HEK293T (cell line): Measurements from ENCODE around the gene ADAMTS13.

Source experiments
- ARNT ChIP-seq: fragments of 450-650 bp; IDR thresholded peaks from 2 replicates; pipeline ENCODE4 v1.6.1; 2017; ENCODE audit warnings: mild to moderate bottlenecking
- BHLHE40 ChIP-seq: fragments of 450-650 bp; IDR thresholded peaks from 2 replicates; pipeline ENCODE4 v1.6.1; 2016; ENCODE audit warnings: mild to moderate bottlenecking, moderate library complexity, borderline replicate concordance
- CTBP1 ChIP-seq: fragments of 450-650 bp; IDR thresholded peaks from 2 replicates; pipeline ENCODE4 v1.6.1; 2016; ENCODE audit warnings: borderline replicate concordance
- ELF4 ChIP-seq: fragments of 450-650 bp; IDR thresholded peaks from 2 replicates; pipeline ENCODE4 v1.6.1; 2017; ENCODE audit warnings: antibody characterized with exemption
- FOXA1 ChIP-seq: fragments of 450-650 bp; IDR thresholded peaks from 2 replicates; pipeline ENCODE4 v1.6.1; 2016; ENCODE audit warnings: mild to moderate bottlenecking
- FOXK2 ChIP-seq: fragments of 450-650 bp; IDR thresholded peaks from 2 replicates; pipeline ENCODE4 v1.6.1; 2016; ENCODE audit warnings: mild to moderate bottlenecking
- FOXM1 ChIP-seq: fragments of 450-650 bp; IDR thresholded peaks from 2 replicates; pipeline ENCODE4 v1.6.1; 2017; ENCODE audit warnings: mild to moderate bottlenecking, borderline replicate concordance
- L3MBTL2 ChIP-seq: fragments of 450-650 bp; conservative IDR thresholded peaks from 2 replicates; pipeline ENCODE4 v1.6.1; 2016; ENCODE audit warnings: mild to moderate bottlenecking
- LEF1 ChIP-seq: fragments of 450-650 bp; IDR thresholded peaks from 2 replicates; pipeline ENCODE4 v1.6.1; 2017; ENCODE audit warnings: mild to moderate bottlenecking, borderline replicate concordance
- PKNOX1 ChIP-seq: fragments of 450-650 bp; IDR thresholded peaks from 2 replicates; pipeline ENCODE4 v1.6.1; 2016
- SP1 ChIP-seq: fragments of 450-650 bp; IDR thresholded peaks from 2 replicates; pipeline ENCODE4 v1.6.1; 2017
- ZNF384 ChIP-seq: fragments of 450-650 bp; IDR thresholded peaks from 2 replicates; pipeline ENCODE4 v1.6.1; 2016

- TF ChIP-seq ARNT (no peak), SP1 (no peak), L3MBTL2 (no peak), FOXM1 (no peak), FOXK2 (no peak), PKNOX1 (no peak), ELF4 (no peak), BHLHE40 (no peak), CTBP1 (no peak), LEF1 (no peak), ZNF384 (no peak), FOXA1 (no peak)
These were observed 41.2 kb downstream of the ADAMTS13 start for GRCh38 chr9:133463234-133463863.
